SK-N-SH (cell line): ENCODE measurements around the gene CBR4. TPM values are rescaled to one million over a fixed set of nuclear protein-coding genes. Genes with fewer than 3 reads are reported as not detected.

Experiments used
- CTCF ChIA-PET: fragments of 300-600, 350-600 bp; formaldehyde crosslinking; extraction: SDS; loops from one replicate; lab custom pipeline; 2021; lab: Yijun Ruan, JAX
- POLR2A ChIA-PET: fragments of 350-600 bp; sonication (Branson Sonifier 250); formaldehyde crosslinking; extraction: SDS; loops from one replicate; lab custom pipeline; 2020; ENCODE audit warnings: antibody characterized with exemption, inconsistent platforms; lab: Yijun Ruan, JAX
- DNase-seq: peaks from one replicate; pipeline ENCODE4 v3.0.0; 2012
- H2AFZ ChIP-seq: fragments of 200-600 bp; sonication (generic); 2 replicates; pipeline ENCODE4 v1.8.1; 2016; ENCODE audit warnings: antibody characterized with exemption, mild to moderate bottlenecking, low read depth
- H3F3A ChIP-seq: fragments of 200-600 bp; sonication (generic); replicated peaks from 2 replicates; pipeline ENCODE3; 2016; ENCODE audit warnings: antibody characterized with exemption, mild to moderate bottlenecking; ENCODE audit not compliant: insufficient read depth
- H3K27ac ChIP-seq, 2 experiments: fragments of 200-500 bp in 1 of 2; fragments of 200-600 bp in 1 of 2; sonication (Bioruptor generic) in 1 of 2; sonication (generic), shearing (Covaris generic) in 1 of 2; 2 replicates each; pipeline versions ENCODE4 v1.5.1 to v1.6.1; 2014 to 2016; ENCODE audit warnings: low read depth in 2 of 2, inconsistent platforms in 1 of 2, low read length in 1 of 2, mild to moderate bottlenecking in 1 of 2, mixed read lengths in 1 of 2
- H3K27me3 ChIP-seq: fragments of 200-600 bp; sonication (generic), shearing (Covaris generic); 2 replicates; pipeline ENCODE4 v1.6.1; 2016; ENCODE audit warnings: mixed run types; ENCODE audit not compliant: insufficient read depth
- H3K36me3 ChIP-seq, 2 experiments: fragments of 200-500 bp in 1 of 2; fragments of 200-600 bp in 1 of 2; sonication (Bioruptor generic) in 1 of 2; sonication (generic) in 1 of 2; replicated peaks in 1 of 2; 2 replicates each; pipeline versions ENCODE3 to v1.5.1; 2014 to 2016; ENCODE audit warnings: low read length in 1 of 2, mild to moderate bottlenecking in 1 of 2; ENCODE audit not compliant: insufficient read depth in 2 of 2, control insufficient read depth in 1 of 2
- H3K4me1 ChIP-seq, 2 experiments: fragments of 200-500 bp in 1 of 2; fragments of 200-600 bp in 1 of 2; sonication (Bioruptor generic) in 1 of 2; sonication (generic), shearing (Covaris generic) in 1 of 2; 2 replicates each; pipeline versions ENCODE4 v1.5.1 to v1.6.1; 2014 to 2016; ENCODE audit warnings: low read depth in 1 of 2, low read length in 1 of 2, mixed run types in 1 of 2; ENCODE audit not compliant: insufficient read depth in 2 of 2, control insufficient read depth in 1 of 2
- H3K4me2 ChIP-seq: fragments of 200-600 bp; sonication (generic), shearing (Covaris generic); 2 replicates; pipeline ENCODE4 v1.6.1; 2017; ENCODE audit warnings: mixed run types
- H3K4me3 ChIP-seq, 2 experiments: fragments of 200-500 bp in 1 of 2; fragments of 200-600 bp in 1 of 2; sonication (Bioruptor generic) in 1 of 2; sonication (generic), shearing (Covaris generic) in 1 of 2; 2 replicates each; pipeline versions ENCODE4 v1.5.1 to v1.8.1; 2014 to 2016; ENCODE audit warnings: low read depth in 2 of 2, inconsistent platforms in 1 of 2, low read length in 1 of 2, mild to moderate bottlenecking in 1 of 2, mixed read lengths in 1 of 2, moderate library complexity in 1 of 2
- H3K79me2 ChIP-seq: fragments of 200-600 bp; sonication (generic); 2 replicates; pipeline ENCODE4 v1.8.1; 2017; ENCODE audit warnings: mild to moderate bottlenecking; ENCODE audit not compliant: insufficient read depth
- H3K9ac ChIP-seq: fragments of 200-600 bp; sonication (generic); 2 replicates; pipeline ENCODE4 v1.6.1; 2017; ENCODE audit warnings: mixed run types
- H3K9me2 ChIP-seq: fragments of 200-600 bp; sonication (generic); 2 replicates; pipeline ENCODE4 v1.6.1; 2017; ENCODE audit warnings: mixed run types
- H3K9me3 ChIP-seq: fragments of 200-600 bp; sonication (generic); 2 replicates; pipeline ENCODE4 v1.6.1; 2017; ENCODE audit warnings: mixed run types, mild to moderate bottlenecking, moderate library complexity
- H4K20me1 ChIP-seq: fragments of 200-600 bp; sonication (generic); 2 replicates; pipeline ENCODE4 v1.6.1; 2017; ENCODE audit warnings: mild to moderate bottlenecking, mixed run types; ENCODE audit not compliant: insufficient read depth
- CTCF ChIP-seq: fragments of 200-600 bp; sonication (generic); IDR thresholded peaks from 2 replicates; pipeline ENCODE4 v1.6.1; 2017; ENCODE audit warnings: antibody characterized with exemption, mild to moderate bottlenecking, moderate library complexity
- EP300 ChIP-seq, 2 experiments: IDR thresholded peaks; 2 replicates each; pipeline versions ENCODE4 v1.4.0 to v1.6.1; 2012; ENCODE audit warnings: borderline replicate concordance in 1 of 2, low read depth in 1 of 2, low read length in 1 of 2
- FOXJ3 ChIP-seq: sonication (generic); formaldehyde crosslinking; IDR thresholded peaks from 2 replicates; pipeline ENCODE4 v1.5.1; 2020; ENCODE audit warnings: mild to moderate bottlenecking, missing genetic modification reagents
- FOXM1 ChIP-seq: IDR thresholded peaks from 2 replicates; pipeline ENCODE4 v1.4.0; 2012; ENCODE audit warnings: low read depth, mild to moderate bottlenecking
- GABPA ChIP-seq: IDR thresholded peaks from 2 replicates; pipeline ENCODE4 v1.4.0; 2012; ENCODE audit warnings: low read depth, mild to moderate bottlenecking
- GATA2 ChIP-seq: sonication (generic); formaldehyde crosslinking; IDR thresholded peaks from 2 replicates; pipeline ENCODE4 v1.5.0; 2020; ENCODE audit warnings: mild to moderate bottlenecking, missing genetic modification reagents
- JUND ChIP-seq: IDR thresholded peaks from 2 replicates; pipeline ENCODE4 v1.4.0; 2012
- MXI1 ChIP-seq: IDR thresholded peaks from 2 replicates; pipeline ENCODE4 v1.6.1; 2012; ENCODE audit warnings: mild to moderate bottlenecking, low read depth, low read length, improper control_type of control experiment
- NRF1 ChIP-seq: IDR thresholded peaks from 2 replicates; pipeline ENCODE4 v1.6.1; 2012; ENCODE audit warnings: low read depth, mild to moderate bottlenecking, low read length
- PBX3 ChIP-seq: IDR thresholded peaks from 2 replicates; pipeline ENCODE4; 2012
- RAD21 ChIP-seq: IDR thresholded peaks from 2 replicates; pipeline ENCODE4 v1.6.1; 2012; ENCODE audit warnings: mild to moderate bottlenecking, low read length
- RFX5 ChIP-seq: IDR thresholded peaks from 2 replicates; pipeline ENCODE4 v1.6.1; 2012; ENCODE audit warnings: mild to moderate bottlenecking, improper control_type of control experiment, low read length
- SMC3 ChIP-seq: IDR thresholded peaks from 2 replicates; pipeline ENCODE4 v1.6.1; 2012; ENCODE audit warnings: low read depth, low read length, improper control_type of control experiment
- TCF12 ChIP-seq: IDR thresholded peaks from 2 replicates; pipeline ENCODE4 v1.4.0; 2012
- TEAD4 ChIP-seq: IDR thresholded peaks from 2 replicates; pipeline ENCODE4 v1.4.0; 2012; ENCODE audit warnings: mild to moderate bottlenecking, borderline replicate concordance; ENCODE audit not compliant: insufficient read depth
- WGBS: methylation state at CpG from one replicate; pipeline ENCODE4 v1.1.6; 2017; ENCODE audit warnings: low lambda C conversion rate; 5-methylcytosine and 5-hydroxymethylcytosine counted together
- polyA plus RNA-seq, 3 experiments: library from polyadenylated mRNA; depleted of rRNA; stranded (reverse); fragments of >200 nt; gene quantifications; 2 replicates each; pipeline ENCODE4 v1.2.3, GENCODE V29; 2012

The CBR4 gene
- polyA plus RNA-seq, 1 of the 3 experiments (the other 2 are of a cell fraction) = 2.8 TPM

- Histone ChIP-seq H3K9me3 (no peaks in the 10 kb centered on the region), H3K4me3 (no peak overlapping the region), H2AFZ (no peak overlapping the region), H3K9ac (no peak overlapping the region), H3F3A (no peaks in the 10 kb centered on the region), H3K9me2 (no peaks in the 10 kb centered on the region), H3K36me3 (no peaks in the 10 kb centered on the region), H3K27ac (no peak overlapping the region), H3K4me1 (peaks cover 0 to 7% of the 10 kb centered on the region in 2 experiments; a peak in 2 of 4 replicates), H3K27me3 (no peaks in the 10 kb centered on the region), H4K20me1 (no peaks in the 10 kb centered on the region), H3K4me2 (no peak overlapping the region), H3K79me2 (no peaks in the 10 kb centered on the region)
- WGBS = 85% methylated on average over 2 of the region's 2 CpGs
- no peak for DNase-seq
- TF ChIP-seq NRF1 (no peak), GABPA (no peak)
- ChIA-PET POLR2A (no interaction called here), CTCF (interaction anchor here (0.9 to 1.8 kb wide), 2 partner anchors 17 to 32 kb away, joined by 3 to 6 read pairs; partner anchors contain the start of gene CBR4)
Observed at GRCh38 chr4:169042608-169043007, 32.6 kb upstream of the CBR4 start.

- no peaks in the 10 kb centered on the region for H3K27me3 ChIP-seq
Observed at GRCh38 chr4:169040559-169041261, 30.7 kb upstream of the CBR4 start.

GRCh38 chr4:169039251-169039954, 29.3 kb upstream of the CBR4 start:
- CTCF ChIA-PET = interaction anchor here (0.9 to 3.3 kb wide), 5 partner anchors 14 to 580 kb away, joined by 3 to 9 read pairs (median 4); no protein-coding TSS in a partner anchor
- Histone ChIP-seq H3K4me2 (no peak overlapping the region), H3K9me2 (no peaks in the 10 kb centered on the region), H3K79me2 (no peaks in the 10 kb centered on the region), H3F3A (no peaks in the 10 kb centered on the region), H3K9me3 (no peaks in the 10 kb centered on the region), H3K4me3 (no peak overlapping the region), H3K27ac (peak overlapping the region in 1 of 2 experiments; percentile 40; a peak in 1 of 4 replicates), H3K4me1 (peaks cover 0 to 7% of the 10 kb centered on the region in 2 experiments; a peak in 2 of 4 replicates), H3K27me3 (no peaks in the 10 kb centered on the region), H3K9ac (no peak overlapping the region), H3K36me3 (no peaks in the 10 kb centered on the region), H4K20me1 (no peaks in the 10 kb centered on the region), H2AFZ (no peak overlapping the region)
- POLR2A ChIA-PET = interaction anchor here (1.2 kb wide), 1 partner anchor 30 kb away, joined by 3 read pairs; the partner anchor contains the start of gene CBR4
- peak; percentile 74 for DNase-seq
- 70% methylated on average over 8 of the region's 8 CpGs for WGBS
- peak in 1 of 2 experiments; percentile 81; a peak in 2 of 4 replicates for TF ChIP-seq EP300 (IDR thresholded peaks at IDR 0.05; ENCODE audit: borderline replicate concordance in 1 of 2, low read depth in 1 of 2, low read length in 1 of 2)
- TF ChIP-seq MXI1 = peak; percentile 51; the same call in 1 of the 2 replicates
- no peak for TF ChIP-seq RFX5
- TF ChIP-seq FOXJ3 (CRISPR knock-in tag) = peak; percentile 79; the same call in 1 of the 2 replicates
- no peak for TF ChIP-seq JUND
- no peak for TF ChIP-seq FOXM1
- no peak for TF ChIP-seq SMC3
- no peak for TF ChIP-seq CTCF
- no peak for TF ChIP-seq TEAD4
- TF ChIP-seq NRF1 = no peak
- TF ChIP-seq RAD21 = peak; percentile 2; the same call in 1 of the 2 replicates
- peak; percentile 72 for TF ChIP-seq GATA2 (CRISPR knock-in tag)
- TF ChIP-seq TCF12 = no peak

More at GRCh38 chr4:169040559-169041261, 30.7 kb upstream of the CBR4 start:
- no peak for TF ChIP-seq PBX3
- H3K27ac ChIP-seq = no peak overlapping the region
- no peak overlapping the region for H3K9ac ChIP-seq
- H3K4me1 ChIP-seq = peaks cover 0 to 7% of the 10 kb centered on the region in 2 experiments; a peak in 2 of 4 replicates
- H4K20me1 ChIP-seq = no peaks in the 10 kb centered on the region
- H3K4me3 ChIP-seq = no peak overlapping the region
- H3K9me3 ChIP-seq = no peaks in the 10 kb centered on the region
- H2AFZ ChIP-seq = no peak overlapping the region
- H3K36me3 ChIP-seq = no peaks in the 10 kb centered on the region
- no peaks in the 10 kb centered on the region for H3K79me2 ChIP-seq
- ChIA-PET CTCF (interaction anchor here (1.8 kb wide), 1 partner anchor 445 kb away, joined by 5 read pairs; no protein-coding TSS in a partner anchor), POLR2A (interaction anchor here (0.5 to 1.2 kb wide), 2 partner anchors 31 to 221 kb away, joined by 3 read pairs; partner anchors contain the start of gene CBR4)
- no peak for DNase-seq
- 84% methylated on average over 7 of the region's 7 CpGs for WGBS
- H3K9me2 ChIP-seq = no peaks in the 10 kb centered on the region
- no peaks in the 10 kb centered on the region for H3F3A ChIP-seq
- no peak overlapping the region for H3K4me2 ChIP-seq
